DMS 273 (cell line): ENCODE results near the gene NUP43.
"Not testable (repeated sequence)": the region's sequence is repeated elsewhere in the genome, so short reads cannot be mapped to it uniquely, and the experiment has no call there.

ENCODE experiments used
- DNase-seq: peaks from one replicate; lab custom pipeline; 2025; ENCODE audit not compliant: unreplicated experiment; lab: John Stamatoyannopoulos, UW

The NUP43 gene, protein sequence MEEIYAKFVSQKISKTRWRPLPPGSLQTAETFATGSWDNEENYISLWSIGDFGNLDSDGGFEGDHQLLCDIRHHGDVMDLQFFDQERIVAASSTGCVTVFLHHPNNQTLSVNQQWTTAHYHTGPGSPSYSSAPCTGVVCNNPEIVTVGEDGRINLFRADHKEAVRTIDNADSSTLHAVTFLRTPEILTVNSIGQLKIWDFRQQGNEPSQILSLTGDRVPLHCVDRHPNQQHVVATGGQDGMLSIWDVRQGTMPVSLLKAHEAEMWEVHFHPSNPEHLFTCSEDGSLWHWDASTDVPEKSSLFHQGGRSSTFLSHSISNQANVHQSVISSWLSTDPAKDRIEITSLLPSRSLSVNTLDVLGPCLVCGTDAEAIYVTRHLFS

GRCh38 chr6:149746147-149746946 lies at the start of gene NUP43:
NUP43 (minus strand) TSS chr6:149746529; CDS start chr6:149746495, 34 bp downstream.
- peak; percentile 98 for DNase-seq

DNA sequence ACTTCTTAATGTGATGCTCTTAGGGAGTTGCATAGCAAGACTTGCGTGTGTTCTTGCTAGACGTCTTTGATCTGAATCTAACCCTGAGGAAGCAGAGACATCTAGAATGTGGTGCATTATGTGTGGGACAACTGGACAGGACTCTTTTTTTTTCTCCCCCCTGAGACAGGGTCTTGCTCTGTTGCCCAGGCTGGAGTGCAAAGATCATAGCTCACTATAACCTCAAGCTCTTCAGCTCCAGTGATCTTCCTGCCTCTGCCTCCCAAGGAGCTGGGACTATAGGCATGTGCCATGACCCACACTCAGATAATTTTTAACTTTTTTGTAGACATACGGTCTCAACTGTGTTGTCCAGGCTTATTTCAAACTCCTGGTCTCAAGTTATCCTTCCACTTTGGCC lies 37.2 kb upstream of the NUP43 start:
- no peak for DNase-seq

GRCh38 chr6:149782337-149782736 lies 36.0 kb upstream of the NUP43 start:
- no peak for DNase-seq

DNA sequence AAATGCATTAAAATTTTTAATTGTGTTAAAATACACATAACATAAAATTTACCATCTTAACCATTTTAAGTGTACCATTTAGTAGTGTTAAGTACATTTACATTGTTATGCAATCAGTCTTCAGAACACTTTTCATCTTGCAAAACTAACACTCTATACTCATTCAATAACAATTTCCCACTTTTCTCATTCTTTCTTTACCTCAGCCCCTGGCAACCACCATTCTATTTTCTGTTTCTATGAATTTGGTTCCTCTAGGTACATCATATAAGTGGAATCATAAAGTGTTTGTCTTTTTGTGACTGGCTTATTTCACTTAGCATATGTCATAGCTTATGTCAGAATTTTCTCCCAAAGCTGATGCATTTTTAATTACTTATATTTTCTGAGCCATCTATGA lies 35.4 kb upstream of the NUP43 start:
- no peak for DNase-seq

DNA sequence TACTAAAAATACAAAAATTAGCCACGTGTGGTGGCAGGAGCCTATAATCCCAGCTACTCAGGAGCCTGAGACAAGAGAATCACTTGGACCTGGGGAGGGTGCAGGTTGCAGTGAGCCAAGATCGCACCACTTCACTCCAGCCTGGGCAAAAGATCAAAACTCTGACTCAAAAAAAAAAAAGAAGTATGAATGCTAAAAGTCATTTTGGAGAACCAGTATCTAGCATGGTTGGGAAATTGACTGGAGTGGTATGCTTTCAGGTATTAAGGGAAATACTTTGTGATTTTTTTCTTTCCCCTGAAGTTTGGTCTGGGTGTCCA lies 33.3 kb upstream of the NUP43 start:
- no peak for DNase-seq

GRCh38 chr6:149777624-149778023 lies 31.3 kb upstream of the NUP43 start:
- DNase-seq = no peak

DNA sequence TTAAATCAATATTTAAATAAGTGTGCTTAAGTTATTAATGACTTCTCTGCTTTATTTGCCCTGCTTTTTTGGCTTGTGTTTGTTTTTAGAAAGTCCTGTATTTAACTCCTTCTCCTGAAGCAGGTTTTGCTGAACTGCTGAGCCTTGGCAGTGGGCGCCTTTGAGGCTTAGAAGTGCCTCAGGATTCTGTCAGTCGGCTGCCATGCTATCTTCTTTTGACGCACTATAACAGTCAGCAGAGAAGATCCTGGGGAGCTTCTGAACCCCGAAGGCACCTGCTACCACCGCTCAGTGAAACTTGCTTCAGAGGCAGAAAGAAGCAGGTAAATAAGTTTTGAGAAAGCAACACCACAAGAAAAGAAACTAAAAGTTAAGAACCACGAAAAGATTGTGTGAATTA lies 25.6 kb upstream of the NUP43 start:
- DNase-seq = no peak

DNA sequence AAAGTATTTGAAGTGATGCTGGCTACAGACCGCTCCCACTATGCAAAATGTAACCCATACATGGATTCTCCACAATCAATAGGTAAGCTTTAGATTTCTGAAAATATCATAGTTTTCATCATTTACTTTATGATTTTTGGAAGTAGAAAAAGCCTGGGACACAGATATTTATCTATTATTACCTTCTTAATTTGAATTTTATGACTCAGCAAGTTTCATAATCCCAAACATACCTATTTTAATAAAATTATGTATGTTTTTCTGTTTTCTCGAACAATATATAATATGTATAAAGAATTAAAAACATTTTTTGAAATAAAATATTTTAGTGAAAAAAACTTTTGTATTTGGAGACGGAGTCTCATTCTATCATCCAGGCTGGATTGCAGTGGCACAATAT lies 24.9 kb upstream of the NUP43 start:
- no peak for DNase-seq

GRCh38 chr6:149769676-149770075 lies 23.3 kb upstream of the NUP43 start:
- no peak for DNase-seq

GRCh38 chr6:149766156-149766769 lies 19.9 kb upstream of the NUP43 start:
- no peak for DNase-seq

DNA sequence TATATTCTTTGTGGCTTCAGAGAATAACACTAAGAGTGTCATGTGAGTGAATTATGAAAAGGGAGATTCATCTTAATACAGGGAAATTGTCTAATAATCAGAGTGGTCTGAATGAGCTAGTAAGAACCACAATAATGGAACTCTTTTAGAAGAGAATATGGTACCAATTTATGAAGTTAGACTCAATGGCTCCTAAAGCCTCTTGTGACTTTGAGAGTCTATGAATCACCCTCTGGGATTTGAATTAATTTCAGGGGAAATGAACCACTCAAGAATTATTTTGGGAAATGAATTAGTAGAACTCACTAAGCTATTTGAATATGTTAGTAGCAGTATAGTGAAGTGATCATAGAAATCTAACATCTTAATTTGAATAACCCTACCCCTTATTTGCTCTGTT lies 17.5 kb upstream of the NUP43 start:
- DNase-seq = no peak

- DNase-seq = no peak
These were observed 15.1 kb upstream of the NUP43 start for GRCh38 chr6:149761438-149761837.

DNA sequence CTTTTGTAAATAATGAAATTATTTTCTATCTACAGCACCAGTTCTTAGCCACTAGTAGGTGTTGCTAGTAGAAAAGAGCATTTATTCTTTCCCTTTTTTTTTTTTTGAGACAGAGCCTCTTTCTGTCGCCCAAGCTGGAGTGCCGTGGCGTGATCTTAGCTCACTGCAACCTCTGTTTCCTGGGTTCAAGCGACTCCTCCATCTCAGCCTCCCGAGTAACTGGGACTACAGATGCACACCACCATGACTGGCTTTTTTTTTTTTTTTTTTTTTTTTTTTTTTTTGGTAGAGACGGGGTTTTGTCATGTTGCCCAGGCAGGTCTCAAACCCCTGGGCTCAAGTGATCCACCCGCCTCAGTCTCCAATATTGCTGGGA lies 9.9 kb upstream of the NUP43 start:
- DNase-seq = no peak

DNA sequence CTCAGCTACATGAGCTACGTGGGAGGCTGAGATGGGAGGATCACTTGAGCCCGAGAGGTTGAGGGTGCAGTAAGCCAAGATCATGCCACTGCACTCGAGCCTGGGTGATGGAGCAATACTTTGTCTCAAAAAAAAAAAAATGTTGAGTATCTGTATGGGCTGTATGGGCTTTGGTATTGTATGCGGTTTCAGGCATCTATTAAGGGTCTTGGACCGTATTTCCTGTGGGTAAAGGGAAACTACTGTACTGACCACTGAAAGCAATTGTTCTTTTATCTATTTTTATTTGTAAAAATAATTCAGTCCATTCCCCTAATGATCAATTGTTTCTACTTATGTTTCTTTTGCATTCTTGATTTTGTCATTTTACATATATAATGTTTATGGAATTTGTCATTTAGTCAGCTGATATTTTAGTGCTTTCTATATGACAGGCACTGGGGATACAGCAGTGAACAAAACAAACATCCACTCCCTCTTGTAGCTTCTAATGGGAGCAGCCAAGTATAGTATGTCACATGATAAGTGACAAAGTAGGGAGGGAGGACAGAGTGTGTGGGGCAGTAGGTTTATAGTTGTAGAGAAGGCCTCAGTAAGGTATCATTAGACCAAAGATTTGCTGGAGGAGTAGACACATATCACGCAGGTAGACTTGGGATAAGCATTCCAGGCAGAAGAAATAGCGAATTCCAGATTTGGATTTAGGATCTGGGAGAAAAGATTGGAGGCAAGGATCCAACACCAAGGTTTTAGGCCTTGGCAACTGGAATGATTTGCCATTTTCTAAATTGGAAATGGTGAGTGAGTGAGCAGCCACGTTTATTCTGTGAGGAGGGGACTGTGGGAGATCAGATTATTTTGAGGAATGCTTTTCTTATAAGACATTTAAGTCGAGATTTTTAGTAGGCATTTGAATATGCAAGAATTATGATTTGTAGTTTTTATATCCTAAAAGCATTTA lies 9.3 kb upstream of the NUP43 start:
- peak; percentile 10 for DNase-seq

DNA sequence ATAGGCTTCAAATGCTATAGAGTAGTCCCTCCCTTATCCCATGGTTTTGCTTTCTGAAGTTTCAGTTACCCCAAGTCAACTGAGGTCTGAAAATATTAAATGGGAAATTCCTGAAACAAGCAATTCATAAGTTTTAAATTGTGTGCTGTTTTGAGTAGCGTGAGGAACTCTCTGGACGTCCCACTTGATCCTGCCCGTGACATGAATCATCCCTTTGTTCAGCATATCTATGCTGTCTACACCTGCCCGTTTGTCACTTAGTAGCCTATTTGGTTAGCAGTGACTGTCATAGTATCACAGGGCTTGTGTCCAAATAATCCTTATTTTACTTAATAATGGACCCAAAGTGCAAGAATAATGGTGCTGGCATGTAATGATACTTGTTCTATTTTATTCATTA lies 8.2 kb upstream of the NUP43 start:
- no peak for DNase-seq

DNA sequence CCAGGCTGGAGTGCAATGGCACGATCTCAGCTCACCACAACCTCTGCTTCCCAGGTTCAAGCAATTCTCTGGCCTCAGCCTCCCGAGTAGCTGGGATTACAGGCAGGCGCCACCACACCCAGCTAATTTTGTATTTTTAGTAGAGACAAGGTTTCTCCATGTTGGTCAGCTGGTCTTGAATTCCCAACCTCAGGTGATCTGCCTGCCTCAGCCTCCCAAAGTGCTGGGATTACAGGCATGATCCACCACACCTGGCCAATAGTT lies 7.0 kb upstream of the NUP43 start:
- DNase-seq = not testable (repeated sequence)

GRCh38 chr6:149752600-149753373 lies 6.5 kb upstream of the NUP43 start:
- no peak for DNase-seq

DNA sequence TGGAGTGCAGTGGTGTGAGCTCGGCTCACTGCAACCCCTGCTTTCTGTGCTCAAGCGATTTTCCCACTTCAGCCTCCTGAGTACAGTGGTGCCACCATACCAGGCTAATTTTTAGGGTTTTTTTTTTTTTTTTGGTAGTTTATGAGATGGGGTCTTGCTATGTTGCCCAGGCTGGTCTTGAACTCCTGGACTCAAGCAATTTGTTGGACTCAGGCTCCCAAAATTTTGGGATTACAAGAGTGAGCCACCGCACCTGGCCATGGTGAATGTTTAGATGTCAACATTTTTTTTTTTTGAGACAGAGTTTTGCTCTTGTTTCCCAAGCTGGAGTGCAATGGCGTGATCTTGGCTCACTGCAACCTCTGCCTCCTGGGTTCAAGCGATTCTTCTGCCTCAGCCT lies 5.6 kb upstream of the NUP43 start:
- not testable (repeated sequence) for DNase-seq

DNA sequence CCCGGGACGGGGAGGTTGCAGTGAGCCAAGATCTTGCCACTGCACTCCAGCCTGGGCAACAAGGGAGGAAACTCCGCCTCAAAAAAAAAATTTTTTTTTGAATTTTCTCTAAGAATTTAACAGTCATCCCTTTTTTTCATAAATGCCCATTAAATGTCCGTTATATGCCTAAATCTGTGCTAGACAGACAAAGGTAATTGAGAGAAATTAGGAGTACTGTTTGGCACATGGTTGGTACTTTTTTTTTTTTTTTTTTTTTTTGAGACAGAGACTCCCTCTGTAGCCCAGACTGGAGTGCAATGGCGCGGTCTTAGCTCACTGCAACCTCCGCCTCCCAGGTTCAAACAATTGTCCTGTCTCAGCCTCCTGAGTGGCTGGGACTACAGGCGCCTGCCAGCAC lies 4.9 kb upstream of the NUP43 start:
- no peak for DNase-seq

DNA sequence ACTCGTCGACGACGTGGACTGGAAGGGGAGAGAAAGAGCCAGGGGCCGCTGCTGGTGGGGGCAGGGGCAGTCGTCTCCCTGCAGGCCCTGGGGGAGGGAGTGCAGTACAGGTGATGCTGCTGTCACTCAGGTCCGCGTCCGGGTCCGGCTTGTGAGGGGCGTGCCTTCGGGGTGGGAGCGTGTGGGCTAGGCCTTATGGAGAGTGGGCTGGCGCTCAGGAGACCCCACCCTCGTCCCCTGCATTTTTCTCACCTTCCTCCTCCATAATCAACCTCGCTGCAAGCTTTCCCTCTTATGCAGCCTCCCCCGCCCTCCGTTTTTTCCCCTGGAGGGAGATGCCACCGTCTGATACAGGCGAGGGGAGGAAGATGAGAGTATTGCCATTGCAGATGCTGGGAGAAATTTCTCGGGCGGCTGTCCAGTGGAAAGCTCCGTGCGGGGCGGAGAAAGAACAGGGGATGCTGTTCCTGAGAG lies 3.8 kb upstream of the NUP43 start:
- peak; percentile 85 for DNase-seq
